HepG2 (cell line): ENCODE measurements around the gene TMCC1.

Experiments used
- ASH2L ChIP-seq: fragments of 300-600, 200-600 bp; sonication (generic); IDR thresholded peaks from 2 replicates; pipeline ENCODE4 v1.7.0; 2017; ENCODE audit warnings: low read depth, mild to moderate bottlenecking, moderate library complexity, mixed read lengths, low read length; ENCODE audit not compliant: insufficient read length
- CC2D1A ChIP-seq: sonication (generic); formaldehyde crosslinking; IDR thresholded peaks from 2 replicates; pipeline ENCODE4 v1.8.1; 2023; ENCODE audit warnings: mild to moderate bottlenecking, missing genetic modification reagents
- POLR2A ChIP-seq, 2 experiments: IDR thresholded peaks; 2 replicates each; pipeline ENCODE4 v1.6.1; 2011; ENCODE audit warnings: low read depth in 2 of 2, low read length in 2 of 2, mild to moderate bottlenecking in 1 of 2, moderate library complexity in 1 of 2; ENCODE audit not compliant: insufficient read depth in 1 of 2
- SAP130 ChIP-seq: IDR thresholded peaks from 2 replicates; pipeline ENCODE4 v1.6.1; 2016; ENCODE audit warnings: low read depth

DNA sequence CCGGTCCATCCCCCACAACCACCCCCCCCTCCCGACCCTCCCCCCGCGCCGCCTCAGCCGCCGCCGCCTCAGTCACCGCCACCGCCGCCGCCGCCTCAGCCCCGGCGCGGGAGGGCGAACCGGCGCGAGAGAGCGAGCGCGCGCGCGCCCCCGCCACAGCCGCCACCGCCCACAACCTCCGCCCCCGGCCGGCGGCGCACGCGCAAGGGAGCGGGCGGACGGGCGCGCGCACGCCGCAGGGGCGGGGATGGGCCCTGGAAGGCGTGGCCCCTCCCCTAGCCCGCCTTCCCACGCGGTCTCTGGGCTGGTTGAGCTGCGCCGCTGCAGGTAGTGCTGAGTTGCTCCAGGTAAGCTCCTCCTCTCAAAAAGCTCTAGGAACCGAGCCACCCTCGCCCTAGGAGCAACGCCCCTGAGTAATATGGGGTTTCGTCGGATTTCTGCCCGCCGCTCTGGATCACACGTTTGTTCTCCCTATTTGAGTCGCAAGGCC is at the start of gene TMCC1:
- peak; percentile 50 for TF ChIP-seq SAP130 (CRISPR knock-in tag)
- TF ChIP-seq ASH2L = no peak
- peak; percentile 55 to 83 for TF ChIP-seq POLR2A (IDR thresholded peaks at IDR 0.05; ENCODE audit: insufficient read depth in 1 of 2, low read depth in 2 of 2, low read length in 2 of 2)
- TF ChIP-seq CC2D1A (CRISPR knock-in tag) = no peak
